Mesothelial cell of epicardium (in vitro differentiated cells): ENCODE data around the gene USP6NL. TPM values are rescaled to one million over a fixed set of nuclear protein-coding genes. Genes with fewer than 3 reads are reported as not detected.

Experiments used
- DNase-seq, 2 experiments: peaks; one replicate each; pipeline ENCODE4 v3.0.0; 2021; ENCODE audit warnings: low spot score in 2 of 2; ENCODE audit not compliant: unreplicated experiment in 2 of 2
- H3K27ac Mint-ChIP-seq: 2 replicates; pipeline ENCODE4 v1.8.0; 2021; ENCODE audit warnings: mixed read lengths
- H3K27me3 Mint-ChIP-seq: 2 replicates; pipeline ENCODE4 v1.8.0; 2021; ENCODE audit warnings: low read depth, mixed read lengths
- H3K36me3 Mint-ChIP-seq: 2 replicates; pipeline ENCODE4 v1.8.0; 2021; ENCODE audit warnings: mixed read lengths
- H3K4me1 Mint-ChIP-seq: 2 replicates; pipeline ENCODE4 v1.8.0; 2021; ENCODE audit warnings: mixed read lengths
- H3K4me3 Mint-ChIP-seq: 2 replicates; pipeline ENCODE4 v1.8.0; 2021; ENCODE audit warnings: mild to moderate bottlenecking, moderate library complexity, mixed read lengths
- H3K9me3 Mint-ChIP-seq: 2 replicates; pipeline ENCODE4 v1.8.0; 2021; ENCODE audit warnings: mixed read lengths
- total RNA-seq: library from RNA; stranded (reverse); gene quantifications from 3 replicates; pipeline ENCODE4 v1.2.1, GENCODE V29; 2021
- TF ChIP-seq, protein P1 (sequence below): fragments of 200-600 bp; sonication (generic); IDR thresholded peaks from one replicate; pipeline ENCODE4 v1.5.0; 2021; ENCODE audit warnings: antibody characterized with exemption; ENCODE audit not compliant: unreplicated experiment

Gene USP6NL
- total RNA-seq, 1 donor from 2014 or later, result 35.8 TPM

- TF ChIP-seq, protein P1, sequence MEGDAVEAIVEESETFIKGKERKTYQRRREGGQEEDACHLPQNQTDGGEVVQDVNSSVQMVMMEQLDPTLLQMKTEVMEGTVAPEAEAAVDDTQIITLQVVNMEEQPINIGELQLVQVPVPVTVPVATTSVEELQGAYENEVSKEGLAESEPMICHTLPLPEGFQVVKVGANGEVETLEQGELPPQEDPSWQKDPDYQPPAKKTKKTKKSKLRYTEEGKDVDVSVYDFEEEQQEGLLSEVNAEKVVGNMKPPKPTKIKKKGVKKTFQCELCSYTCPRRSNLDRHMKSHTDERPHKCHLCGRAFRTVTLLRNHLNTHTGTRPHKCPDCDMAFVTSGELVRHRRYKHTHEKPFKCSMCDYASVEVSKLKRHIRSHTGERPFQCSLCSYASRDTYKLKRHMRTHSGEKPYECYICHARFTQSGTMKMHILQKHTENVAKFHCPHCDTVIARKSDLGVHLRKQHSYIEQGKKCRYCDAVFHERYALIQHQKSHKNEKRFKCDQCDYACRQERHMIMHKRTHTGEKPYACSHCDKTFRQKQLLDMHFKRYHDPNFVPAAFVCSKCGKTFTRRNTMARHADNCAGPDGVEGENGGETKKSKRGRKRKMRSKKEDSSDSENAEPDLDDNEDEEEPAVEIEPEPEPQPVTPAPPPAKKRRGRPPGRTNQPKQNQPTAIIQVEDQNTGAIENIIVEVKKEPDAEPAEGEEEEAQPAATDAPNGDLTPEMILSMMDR, result no peak
- Mint-ChIP-seq H3K36me3 (peaks cover 16% of the 10 kb centered on the region), H3K27ac (no peak overlapping the region), H3K4me3 (no peak overlapping the region), H3K4me1 (peaks cover 22% of the 10 kb centered on the region), H3K9me3 (no peaks in the 10 kb centered on the region), H3K27me3 (no peaks in the 10 kb centered on the region)
- DNase-seq, result no peak
Measured at GRCh38 chr10:11598712-11599397, 12.6 kb downstream of the USP6NL start.

DNA sequence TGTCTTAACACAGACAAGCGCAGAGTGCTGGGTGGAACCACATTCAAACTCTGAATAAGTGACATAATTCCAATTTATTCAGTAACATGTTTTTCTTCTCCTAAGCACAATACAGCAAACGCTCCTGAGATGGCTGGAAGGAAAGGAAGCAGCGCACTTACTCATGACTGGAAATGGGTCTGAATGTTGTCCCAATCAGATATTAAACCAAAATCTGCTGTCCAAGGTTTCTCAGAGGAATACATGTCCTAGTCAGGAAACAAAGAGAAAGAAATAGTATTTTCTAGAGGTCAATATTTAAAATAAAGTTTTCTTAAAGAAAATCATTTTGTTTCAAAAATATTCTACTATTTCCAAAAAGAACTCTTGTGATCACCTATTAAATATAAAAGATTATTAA is 14.0 kb downstream of the USP6NL start:
- peaks cover 16% of the 10 kb centered on the region for H3K36me3 Mint-ChIP-seq
- peaks cover 15% of the 10 kb centered on the region for H3K4me1 Mint-ChIP-seq
- no peaks in the 10 kb centered on the region for H3K9me3 Mint-ChIP-seq
- no peak overlapping the region for H3K4me3 Mint-ChIP-seq
- H3K27me3 Mint-ChIP-seq, result no peaks in the 10 kb centered on the region
- TF ChIP-seq, protein P1, result no peak
- no peak for DNase-seq
- no peak overlapping the region for H3K27ac Mint-ChIP-seq

DNA sequence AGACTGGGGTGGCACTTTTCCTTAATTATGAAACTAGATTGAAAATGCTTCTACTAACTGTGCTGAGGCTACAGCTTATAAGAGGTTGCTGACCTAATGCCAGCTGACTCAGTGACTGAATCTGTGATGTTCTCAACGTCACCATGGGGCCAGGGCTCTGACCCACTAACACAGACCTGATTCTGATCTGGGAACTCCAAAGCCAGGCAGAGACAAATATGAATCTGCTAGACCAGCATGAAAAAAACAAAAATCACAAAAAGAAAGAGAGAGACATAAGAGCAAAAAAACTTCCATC is 16.1 kb downstream of the USP6NL start:
- DNase-seq, result no peak
- TF ChIP-seq, protein P1, result no peak
- Mint-ChIP-seq H3K9me3 (no peaks in the 10 kb centered on the region), H3K27me3 (no peaks in the 10 kb centered on the region), H3K27ac (no peak overlapping the region), H3K4me1 (peaks cover 10% of the 10 kb centered on the region), H3K4me3 (no peak overlapping the region), H3K36me3 (peaks cover 16% of the 10 kb centered on the region)

DNA sequence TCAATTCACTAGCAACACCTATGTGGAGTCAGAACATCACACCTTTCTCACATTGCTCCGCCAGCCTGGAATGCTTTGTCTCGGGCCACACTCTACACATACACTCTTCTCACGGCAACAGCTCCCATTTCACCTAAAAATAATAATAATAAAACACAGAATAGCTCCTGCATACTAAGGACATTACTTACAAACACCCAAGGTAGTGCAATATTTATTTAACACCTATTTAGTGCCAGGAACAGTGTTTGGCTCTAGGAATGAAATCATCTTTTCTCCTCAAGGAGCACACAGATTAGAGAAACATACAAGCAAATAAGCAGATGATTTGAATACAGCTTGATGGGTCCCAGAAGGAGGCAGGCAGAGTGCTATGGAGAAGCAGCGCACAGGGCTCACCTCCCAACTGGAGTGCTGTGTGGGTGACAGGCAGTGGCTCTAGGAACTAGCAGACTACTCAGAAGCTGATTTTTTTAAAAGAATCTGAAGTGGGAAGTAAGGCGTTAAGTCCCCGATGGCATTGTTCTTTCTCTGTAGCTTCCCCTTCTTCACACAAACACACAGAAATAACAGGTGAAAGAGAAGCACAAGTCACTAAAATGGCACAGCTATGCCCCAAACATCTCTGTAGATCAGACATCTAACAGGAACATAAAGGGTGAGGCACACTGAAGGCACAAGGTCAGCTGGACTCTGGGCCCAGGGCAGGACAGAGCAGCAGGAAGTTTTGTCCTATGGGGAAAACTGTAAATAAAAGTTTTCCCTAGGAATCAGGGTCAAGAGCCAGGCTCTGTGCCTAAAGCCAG is 16.7 kb downstream of the USP6NL start:
- Mint-ChIP-seq H3K4me3 (no peak overlapping the region), H3K9me3 (no peaks in the 10 kb centered on the region)
- TF ChIP-seq, protein P1, result no peak

GRCh38 chr10:11593612-11594011 is 17.8 kb downstream of the USP6NL start:
- no peak overlapping the region for H3K27ac Mint-ChIP-seq
- H3K4me3 Mint-ChIP-seq, result no peak overlapping the region
- TF ChIP-seq, protein P1, result no peak
- no peaks in the 10 kb centered on the region for H3K27me3 Mint-ChIP-seq
- H3K4me1 Mint-ChIP-seq, result peaks cover 13% of the 10 kb centered on the region
- no peak for DNase-seq
- H3K36me3 Mint-ChIP-seq, result peaks cover 11% of the 10 kb centered on the region
- H3K9me3 Mint-ChIP-seq, result no peaks in the 10 kb centered on the region

More for the DNA sequence above, 16.7 kb downstream of the USP6NL start:
- Mint-ChIP-seq H3K4me1 (peaks cover 13% of the 10 kb centered on the region), H3K27ac (no peak overlapping the region), H3K36me3 (peaks cover 11% of the 10 kb centered on the region), H3K27me3 (no peaks in the 10 kb centered on the region)
- DNase-seq, result no peak
